HFFc6 (cell line): Measurements from ENCODE around the gene MRPS26. TPM values are rescaled to one million over a fixed set of nuclear protein-coding genes. Genes with fewer than 3 reads are reported as not detected.

ENCODE experiments used
- DNase-seq: peaks from one replicate; pipeline ENCODE4 v3.0.0-alpha.2; 2018
- H3K27ac Mint-ChIP-seq: 2 replicates; pipeline ENCODE4 v1.8.0; 2020; ENCODE audit warnings: mild to moderate bottlenecking, mixed read lengths
- H3K27me3 Mint-ChIP-seq: 2 replicates; pipeline ENCODE4 v1.8.0; 2021; ENCODE audit warnings: mild to moderate bottlenecking, moderate library complexity, mixed read lengths; ENCODE audit not compliant: insufficient read depth
- H3K36me3 Mint-ChIP-seq: 2 replicates; pipeline ENCODE4 v1.8.0; 2021; ENCODE audit warnings: low read depth, mixed read lengths
- H3K4me1 Mint-ChIP-seq: 2 replicates; pipeline ENCODE4 v1.8.0; 2020; ENCODE audit warnings: low read depth, mixed read lengths
- H3K4me3 Mint-ChIP-seq: 2 replicates; pipeline ENCODE4 v1.8.0; 2020; ENCODE audit warnings: mild to moderate bottlenecking, moderate library complexity, mixed read lengths
- H3K9me3 Mint-ChIP-seq: 2 replicates; pipeline ENCODE4 v1.8.0; 2020; ENCODE audit warnings: mild to moderate bottlenecking, mixed read lengths
- CTCF ChIP-seq: fragments of 200-600 bp; sonication (generic); IDR thresholded peaks from 2 replicates; pipeline ENCODE4 v1.5.0; 2021; ENCODE audit warnings: antibody characterized with exemption, mild to moderate bottlenecking
- total RNA-seq, 6 experiments: library from RNA; stranded (reverse); fragmentation: NEBNext Ultra II Directional; extraction: Animal tissue kit (Norgen Biotek cat#: 25700); gene quantifications; 2 replicates in 1 of 6; 3 replicates in 5 of 6; pipeline ENCODE4 v1.2.3, GENCODE V29; 2021

The MRPS26 gene
- total RNA-seq, 6 experiments from 2014 or later: 31.7 to 46.8 (median 36.0) TPM

GRCh38 chr20:3081641-3082040 is 35.8 kb downstream of the MRPS26 start:
- H3K4me3 Mint-ChIP-seq: no peak overlapping the region

DNA sequence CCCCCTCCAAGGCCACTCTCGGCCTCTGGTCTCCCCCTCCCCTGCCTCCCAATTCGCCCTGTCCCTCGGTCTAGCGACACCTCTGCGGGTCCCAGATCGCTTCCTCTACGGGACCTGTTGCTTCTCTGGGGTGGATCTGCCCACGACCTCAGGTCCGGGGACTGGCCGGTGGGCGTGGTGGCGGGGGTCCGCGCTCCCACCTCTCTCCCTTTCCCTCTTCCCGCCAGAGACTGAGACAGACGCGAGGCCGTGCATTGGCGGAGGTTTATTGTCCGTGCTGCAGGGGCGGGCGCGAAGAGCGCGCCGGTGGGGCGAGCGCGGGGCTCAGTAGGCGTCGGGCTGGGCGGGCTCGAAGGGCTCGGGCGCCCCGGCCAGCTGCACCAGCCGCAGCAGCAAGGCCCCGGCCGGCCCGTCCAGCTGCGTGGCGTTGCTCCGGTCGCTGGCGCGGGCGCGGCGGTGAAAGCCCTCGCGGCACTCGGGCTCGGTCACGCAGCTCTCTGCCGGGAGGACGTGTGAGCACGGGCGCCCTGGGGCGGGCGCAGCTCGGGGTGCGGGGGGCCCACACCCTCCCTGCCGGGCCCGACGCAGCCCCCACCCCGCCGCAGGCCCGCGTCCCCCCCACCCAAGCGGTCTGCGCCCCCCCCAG is 36.6 kb downstream of the MRPS26 start:
- H3K27ac Mint-ChIP-seq: no peak overlapping the region
- DNase-seq: no peak
- H3K36me3 Mint-ChIP-seq: no peaks in the 10 kb centered on the region
- H3K4me1 Mint-ChIP-seq: peaks cover 5% of the 10 kb centered on the region; the same call in 1 of the 2 replicates
- no peaks in the 10 kb centered on the region for H3K9me3 Mint-ChIP-seq
- H3K4me3 Mint-ChIP-seq: no peak overlapping the region
- peaks cover 35% of the 10 kb centered on the region for H3K27me3 Mint-ChIP-seq
- TF ChIP-seq CTCF: no peak

More at GRCh38 chr20:3081641-3082040, 35.8 kb downstream of the MRPS26 start:
- Mint-ChIP-seq H3K4me1 (peaks cover 5% of the 10 kb centered on the region; the same call in 1 of the 2 replicates), H3K9me3 (no peaks in the 10 kb centered on the region), H3K27me3 (peaks cover 34% of the 10 kb centered on the region), H3K27ac (no peak overlapping the region), H3K36me3 (no peaks in the 10 kb centered on the region)
- no peak for TF ChIP-seq CTCF
- DNase-seq: no peak

GRCh38 chr20:3082955-3083952 is 37.4 kb downstream of the MRPS26 start:
- H3K4me1 Mint-ChIP-seq: peaks cover 5% of the 10 kb centered on the region; the same call in 1 of the 2 replicates
- TF ChIP-seq CTCF: no peak
- H3K9me3 Mint-ChIP-seq: no peaks in the 10 kb centered on the region
- H3K4me3 Mint-ChIP-seq: no peak overlapping the region
- H3K27me3 Mint-ChIP-seq: peaks cover 40% of the 10 kb centered on the region
- no peak for DNase-seq
- H3K27ac Mint-ChIP-seq: no peak overlapping the region
- no peaks in the 10 kb centered on the region for H3K36me3 Mint-ChIP-seq

- no peak for DNase-seq
- TF ChIP-seq CTCF: no peak
- H3K4me1 Mint-ChIP-seq: peaks cover 5% of the 10 kb centered on the region; the same call in 1 of the 2 replicates
- peaks cover 37% of the 10 kb centered on the region for H3K27me3 Mint-ChIP-seq
- H3K9me3 Mint-ChIP-seq: no peaks in the 10 kb centered on the region
- no peaks in the 10 kb centered on the region for H3K36me3 Mint-ChIP-seq
- no peak within 1 kb of the TSS for H3K4me3 Mint-ChIP-seq
- no peak within 1 kb of the TSS for H3K27ac Mint-ChIP-seq
Measured at GRCh38 chr20:3084283-3084985, 38.6 kb downstream of the MRPS26 start, which contains the start of gene AVP. Gene AVP (minus strand): TSS chr20:3084724. CDS start chr20:3084674, 50 bp downstream.

DNA sequence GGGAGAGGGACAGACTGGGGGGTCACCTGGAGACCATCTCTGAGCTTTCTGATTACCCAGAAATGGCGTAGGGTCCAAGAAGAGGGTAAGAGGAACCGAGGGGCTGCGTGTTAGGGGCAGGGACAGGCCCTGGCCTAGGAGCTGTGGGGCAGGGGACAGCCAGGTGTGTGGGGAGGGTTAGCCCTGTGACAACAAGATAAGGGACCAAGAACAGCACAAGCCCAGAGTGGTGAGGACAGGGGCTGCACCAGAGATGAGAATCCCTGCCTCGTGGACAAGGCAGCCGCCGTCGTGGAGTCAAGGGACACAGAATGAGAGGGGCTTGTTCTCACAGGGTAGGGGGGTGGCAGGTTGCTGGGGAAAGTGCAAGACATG is 39.1 kb downstream of the MRPS26 start:
- no peak overlapping the region for H3K27ac Mint-ChIP-seq
- no peaks in the 10 kb centered on the region for H3K36me3 Mint-ChIP-seq
- peaks cover 42% of the 10 kb centered on the region for H3K27me3 Mint-ChIP-seq
- peaks cover 5% of the 10 kb centered on the region; the same call in 1 of the 2 replicates for H3K4me1 Mint-ChIP-seq
- DNase-seq: no peak
- H3K9me3 Mint-ChIP-seq: no peaks in the 10 kb centered on the region
- no peak for TF ChIP-seq CTCF
- H3K4me3 Mint-ChIP-seq: no peak overlapping the region
